GM13976 (cell line): Measurements from ENCODE around the gene TEC.
"Not testable (repeated sequence)": the region's sequence is repeated elsewhere in the genome, so short reads cannot be mapped to it uniquely, and the experiment has no call there.

Source experiments
- DNase-seq: peaks from one replicate; pipeline ENCODE4 v3.0.0; 2012; ENCODE audit warnings: low spot score
- CTCF ChIP-seq: IDR thresholded peaks from 2 replicates; pipeline ENCODE4 v1.5.1; 2012; ENCODE audit warnings: borderline replicate concordance, mild to moderate bottlenecking; ENCODE audit not compliant: insufficient read depth; ENCODE audit errors: extremely low read depth, missing control alignments, control extremely low read depth
- in situ Hi-C: fragments of 300-500 bp; cut with MboI; formaldehyde crosslinking; loops from one replicate; pipeline ENCODE4 v1.12.0; 2022; ENCODE audit warnings: low sequenced_read_pairs, mixed read lengths, inconsistent platforms; ENCODE audit not compliant: unreplicated experiment

TEC gene

GRCh38 chr4:48268956-48269860, at the start of gene TEC:
TEC (minus strand) TSS chr4:48269838; CDS start chr4:48228614, 41,224 bp downstream.
- in situ Hi-C loops: no loop called here
- TF ChIP-seq CTCF: no peak
- peak; percentile 44 for DNase-seq

GRCh38 chr4:48315728-48316630, 46.3 kb upstream of the TEC start:
- peak; percentile 45 for TF ChIP-seq CTCF
- in situ Hi-C loops: loop anchor here (25.0 kb wide), 2 partner anchors 221 to 646 kb away; no protein-coding TSS in a partner anchor
- DNase-seq: peak; percentile 63

GRCh38 chr4:48314746-48315145, 45.1 kb upstream of the TEC start:
- not testable (repeated sequence) for DNase-seq
- in situ Hi-C loops: loop anchor here (25.0 kb wide), 2 partner anchors 223 to 648 kb away; no protein-coding TSS in a partner anchor

GRCh38 chr4:48311896-48312295, 42.3 kb upstream of the TEC start:
- in situ Hi-C loops: loop anchor here (25.0 kb wide), 2 partner anchors 225 to 650 kb away; no protein-coding TSS in a partner anchor
- no peak for DNase-seq
- no peak for TF ChIP-seq CTCF

- in situ Hi-C loops: loop anchor here (25.0 kb wide), 2 partner anchors 228 to 653 kb away; no protein-coding TSS in a partner anchor
- no peak for TF ChIP-seq CTCF
- no peak for DNase-seq
These were observed 39.3 kb upstream of the TEC start for GRCh38 chr4:48308901-48309300.

- no peak for TF ChIP-seq CTCF
- in situ Hi-C loops: loop anchor here (25.0 kb wide), 2 partner anchors 230 to 655 kb away; no protein-coding TSS in a partner anchor
- no peak for DNase-seq
These were observed 37.9 kb upstream of the TEC start for GRCh38 chr4:48307528-48307927.
